Measurements from ENCODE around the gene MIEF1.
A peak's percentile ranks its signal among the peaks of the same experiment; 100 is the strongest.

The MIEF1 gene

DNA sequence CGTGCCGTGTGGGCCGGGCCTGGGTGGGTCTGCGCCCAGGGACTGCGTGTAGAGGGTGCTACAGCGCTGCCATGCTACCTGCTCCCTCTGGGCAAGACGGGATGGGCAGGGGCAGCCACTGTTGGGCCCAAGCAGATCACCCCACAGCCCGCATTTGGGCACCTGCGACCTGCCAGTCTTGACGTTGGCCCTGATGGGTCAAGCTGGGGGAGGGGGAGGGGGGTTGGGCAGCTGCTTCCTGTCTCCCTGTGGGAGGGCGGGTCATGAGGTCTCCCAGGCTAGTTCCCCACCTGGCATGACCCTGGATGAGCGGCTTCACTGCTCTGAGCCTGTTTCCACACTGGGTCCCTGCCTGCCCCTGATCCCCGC is 33.3 kb downstream of the MIEF1 start:
- H3K4me3 ChIP-seq (ENCODE audit: low read depth, low read length) = no peak overlapping the region
- TF ChIP-seq, protein P1, sequence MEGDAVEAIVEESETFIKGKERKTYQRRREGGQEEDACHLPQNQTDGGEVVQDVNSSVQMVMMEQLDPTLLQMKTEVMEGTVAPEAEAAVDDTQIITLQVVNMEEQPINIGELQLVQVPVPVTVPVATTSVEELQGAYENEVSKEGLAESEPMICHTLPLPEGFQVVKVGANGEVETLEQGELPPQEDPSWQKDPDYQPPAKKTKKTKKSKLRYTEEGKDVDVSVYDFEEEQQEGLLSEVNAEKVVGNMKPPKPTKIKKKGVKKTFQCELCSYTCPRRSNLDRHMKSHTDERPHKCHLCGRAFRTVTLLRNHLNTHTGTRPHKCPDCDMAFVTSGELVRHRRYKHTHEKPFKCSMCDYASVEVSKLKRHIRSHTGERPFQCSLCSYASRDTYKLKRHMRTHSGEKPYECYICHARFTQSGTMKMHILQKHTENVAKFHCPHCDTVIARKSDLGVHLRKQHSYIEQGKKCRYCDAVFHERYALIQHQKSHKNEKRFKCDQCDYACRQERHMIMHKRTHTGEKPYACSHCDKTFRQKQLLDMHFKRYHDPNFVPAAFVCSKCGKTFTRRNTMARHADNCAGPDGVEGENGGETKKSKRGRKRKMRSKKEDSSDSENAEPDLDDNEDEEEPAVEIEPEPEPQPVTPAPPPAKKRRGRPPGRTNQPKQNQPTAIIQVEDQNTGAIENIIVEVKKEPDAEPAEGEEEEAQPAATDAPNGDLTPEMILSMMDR (conservative IDR thresholded peaks at IDR 0.05; ENCODE audit: low read depth, low read length) = no peak
- no peak for DNase-seq (ENCODE audit: low read depth)

DNA sequence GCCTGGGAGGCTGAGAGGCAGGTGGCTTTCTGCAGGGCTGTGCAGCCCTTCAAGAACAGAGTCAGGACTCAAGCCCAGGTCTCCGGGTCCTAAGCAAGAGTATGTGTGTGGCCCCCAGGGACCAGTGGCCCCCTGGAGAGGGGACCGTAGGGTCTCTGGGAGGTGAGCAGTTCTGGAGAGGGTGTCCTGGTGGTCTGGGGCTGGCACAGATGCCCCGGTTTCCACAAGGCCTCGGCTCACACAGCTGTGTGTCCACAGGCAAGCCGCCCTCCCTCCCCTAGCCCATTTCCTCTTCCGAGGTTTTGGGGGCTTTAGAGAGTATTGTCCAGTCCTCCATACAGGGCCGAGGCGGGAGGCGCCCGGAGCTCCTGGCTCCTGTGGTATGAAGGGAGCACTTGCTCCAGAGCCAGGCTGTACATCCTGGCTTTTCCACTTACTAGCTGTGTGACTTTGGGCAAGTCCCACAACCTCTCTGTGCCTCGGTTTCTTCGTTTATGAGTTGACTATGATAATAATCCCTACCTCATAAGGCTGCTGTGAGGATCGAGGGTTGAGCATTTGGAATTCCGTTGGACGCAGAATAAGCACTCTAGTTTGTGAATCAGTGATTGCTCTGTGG is 33.9 kb downstream of the MIEF1 start:
- TF ChIP-seq, protein P1 (conservative IDR thresholded peaks at IDR 0.05; ENCODE audit: low read depth, low read length) = no peak
- DNase-seq (ENCODE audit: low read depth) = no peak
- H3K4me3 ChIP-seq (ENCODE audit: low read depth, low read length) = no peak overlapping the region

DNA sequence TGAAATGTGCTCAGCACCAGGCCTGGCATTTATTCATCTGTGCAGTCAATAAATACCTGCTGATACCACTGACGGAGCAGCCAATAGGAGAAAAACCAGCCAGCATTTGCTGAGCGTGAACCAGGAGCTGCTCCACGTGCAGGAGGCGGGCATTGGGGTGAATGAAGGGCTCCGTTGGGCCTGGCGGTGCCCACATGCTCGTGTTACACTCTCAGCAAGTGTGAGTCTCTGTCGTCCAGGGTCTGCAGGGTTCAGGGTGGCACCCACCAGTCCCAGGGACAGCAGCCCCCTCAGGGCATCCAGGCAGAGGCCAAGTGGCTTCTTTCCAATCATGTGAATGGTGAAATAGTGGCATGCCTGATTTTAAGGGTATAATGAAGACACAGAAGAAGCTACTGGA is 34.6 kb downstream of the MIEF1 start:
- H3K4me3 ChIP-seq (ENCODE audit: low read depth, low read length) = no peak overlapping the region
- TF ChIP-seq, protein P1 (conservative IDR thresholded peaks at IDR 0.05; ENCODE audit: low read depth, low read length) = no peak
- DNase-seq (ENCODE audit: low read depth) = no peak

DNA sequence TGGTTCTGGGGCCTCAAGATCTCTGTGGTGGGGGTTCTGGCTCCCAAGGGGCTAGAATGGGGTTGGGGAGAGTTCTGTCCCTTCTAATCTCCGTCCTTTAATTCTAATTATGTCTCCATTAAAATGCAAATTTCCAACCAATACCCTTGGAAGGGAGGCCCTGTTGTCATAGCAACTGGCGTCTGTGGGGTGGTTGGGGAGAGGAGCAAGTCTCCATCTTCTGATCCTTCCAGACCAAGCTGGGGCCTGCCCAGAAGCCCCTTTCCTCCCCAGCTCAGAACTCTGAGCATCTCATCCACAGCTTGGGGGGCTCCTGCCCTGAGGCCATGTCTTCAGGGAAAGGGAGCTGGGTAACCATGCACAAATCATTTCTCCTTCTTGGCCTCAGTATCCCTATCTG is 35.9 kb downstream of the MIEF1 start:
- no peak overlapping the region for H3K4me3 ChIP-seq (ENCODE audit: low read depth, low read length)
- no peak for DNase-seq (ENCODE audit: low read depth)
- TF ChIP-seq, protein P1 (conservative IDR thresholded peaks at IDR 0.05; ENCODE audit: low read depth, low read length) = no peak

DNA sequence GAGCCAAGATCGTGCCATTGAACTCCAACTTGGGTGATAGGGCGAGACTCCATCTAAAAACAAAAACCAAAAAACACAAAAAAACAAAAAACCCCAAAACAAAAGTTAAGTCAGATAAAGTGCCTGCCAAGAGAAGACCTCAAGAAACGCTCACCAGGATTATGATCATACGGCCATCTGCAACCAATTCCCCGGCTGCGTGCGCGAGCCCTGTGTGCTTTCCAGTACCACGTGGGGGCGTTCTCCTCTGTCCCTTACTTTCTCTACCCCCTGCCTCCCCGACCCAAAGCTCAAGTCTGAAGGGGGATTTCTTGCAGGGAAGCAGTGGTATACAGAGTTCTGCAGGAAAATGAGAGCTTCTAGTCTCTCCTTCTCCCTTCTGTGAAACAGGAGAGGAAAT is 41.0 kb downstream of the MIEF1 start:
- DNase-seq (ENCODE audit: low read depth) = peak; percentile 62

DNA sequence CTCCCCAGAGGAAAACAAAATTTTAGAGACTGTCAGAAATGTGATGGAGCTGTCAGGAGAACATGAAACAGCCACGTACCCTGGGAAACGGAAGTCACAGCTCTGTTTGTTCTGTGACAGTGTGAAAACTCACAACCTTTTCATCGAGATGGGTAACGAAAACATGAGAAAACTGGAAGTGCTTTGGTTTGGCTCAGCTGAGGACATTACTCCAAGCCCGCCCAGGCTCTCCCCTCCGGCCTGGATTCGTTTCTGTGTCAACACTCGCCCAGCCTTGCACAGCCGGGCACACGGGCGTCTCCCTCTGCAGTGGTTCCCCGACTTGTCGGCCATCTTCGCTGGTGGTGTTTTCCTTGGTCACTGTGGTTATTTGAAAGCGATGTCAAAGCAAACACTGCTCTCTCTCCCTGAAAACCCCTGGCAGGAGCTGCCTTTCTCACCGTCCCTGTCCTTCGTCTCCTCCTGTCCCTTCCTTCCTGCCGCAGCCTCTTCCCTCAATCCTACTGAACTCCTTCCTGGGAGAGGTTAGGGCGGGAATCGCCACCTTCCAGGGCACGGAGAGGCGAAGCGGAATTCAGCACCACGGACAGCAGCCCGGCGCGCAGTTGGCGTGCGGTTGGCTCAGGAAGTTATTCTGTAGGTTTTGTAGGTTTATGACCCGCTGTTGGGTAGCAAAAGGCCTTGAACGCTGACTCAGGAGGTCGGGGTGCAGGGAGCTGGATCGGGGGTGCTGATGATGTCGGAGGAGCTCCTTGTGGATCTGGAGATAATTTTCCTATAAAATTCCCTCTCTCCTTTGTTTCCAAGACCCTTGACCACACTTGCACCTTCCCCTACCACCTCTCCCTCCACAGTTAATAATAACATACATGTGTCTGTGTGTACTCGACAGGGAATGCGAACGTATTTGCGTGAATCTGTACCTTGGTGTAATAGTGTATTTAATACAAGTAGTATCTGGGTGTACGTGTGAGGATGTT is 43.6 kb downstream of the MIEF1 start:
- no peak for DNase-seq (ENCODE audit: low read depth)
- TF ChIP-seq, protein P1 (conservative IDR thresholded peaks at IDR 0.05; ENCODE audit: low read depth, low read length) = no peak
- no peak overlapping the region for H3K4me3 ChIP-seq (ENCODE audit: low read depth, low read length)

More for the DNA sequence above, 41.0 kb downstream of the MIEF1 start:
- H3K4me3 ChIP-seq (ENCODE audit: low read depth, low read length) = no peak overlapping the region
- TF ChIP-seq, protein P1 (conservative IDR thresholded peaks at IDR 0.05; ENCODE audit: low read depth, low read length) = peak; percentile 65
